ENCODE data around the gene RTCA.

The RTCA gene

GRCh38 chr1:100249155-100249536, 16.9 kb upstream of the RTCA start:
- ATAC-seq: peak; percentile 4; the same call in 2 of the 3 replicates
- TF ChIP-seq PPARA (CRISPR knock-in tag; IDR thresholded peaks at IDR 0.05; ENCODE audit: borderline replicate concordance): no peak
- TF ChIP-seq ARNTL (CRISPR knock-in tag; IDR thresholded peaks at IDR 0.05; ENCODE audit: borderline replicate concordance, low read depth): no peak
- TF ChIP-seq TOX (CRISPR knock-in tag; IDR thresholded peaks at IDR 0.05; ENCODE audit: borderline replicate concordance): no peak
- TF ChIP-seq ZFP30 (CRISPR knock-in tag; IDR thresholded peaks at IDR 0.05): no peak

GRCh38 chr1:100249537-100250257, 16.3 kb upstream of the RTCA start, which contains the start of gene DBT:
Gene DBT (minus strand): TSS chr1:100249834. CDS start chr1:100249820, 14 bp downstream.
- TF ChIP-seq TCF4 (CRISPR knock-in tag; IDR thresholded peaks at IDR 0.05; ENCODE audit: borderline replicate concordance) (peak; percentile 24; the same call in 1 of the 2 replicates), PPARA (CRISPR knock-in tag; IDR thresholded peaks at IDR 0.05; ENCODE audit: borderline replicate concordance) (no peak)
- ATAC-seq: peak; percentile 100

GRCh38 chr1:100250264-100250663, 15.8 kb upstream of the RTCA start:
- TF ChIP-seq TCF4 (CRISPR knock-in tag; IDR thresholded peaks at IDR 0.05; ENCODE audit: borderline replicate concordance) (0 out of 2 replicates have a peak, but pooled peaks have one; percentile 10), PATZ1 (CRISPR knock-in tag; IDR thresholded peaks at IDR 0.05; ENCODE audit: borderline replicate concordance) (no peak)
- ATAC-seq: no peak

- TF ChIP-seq ZNF565 (CRISPR knock-in tag; conservative IDR thresholded peaks at IDR 0.05; ENCODE audit: low read depth): no peak
- TF ChIP-seq ZFP30 (CRISPR knock-in tag; IDR thresholded peaks at IDR 0.05): no peak
- no peak for TF ChIP-seq PPARA (CRISPR knock-in tag; IDR thresholded peaks at IDR 0.05; ENCODE audit: borderline replicate concordance)
- TF ChIP-seq ZFP3 (CRISPR knock-in tag; IDR thresholded peaks at IDR 0.05): no peak
- no peak for TF ChIP-seq TCF4 (CRISPR knock-in tag; IDR thresholded peaks at IDR 0.05; ENCODE audit: borderline replicate concordance)
- no peak for TF ChIP-seq RARB (CRISPR knock-in tag; IDR thresholded peaks at IDR 0.05)
- TF ChIP-seq BACH2 (CRISPR knock-in tag; IDR thresholded peaks at IDR 0.05; ENCODE audit: borderline replicate concordance): no peak
- no peak for TF ChIP-seq CSDC2 (CRISPR knock-in tag; IDR thresholded peaks at IDR 0.05)
- TF ChIP-seq CREB5 (CRISPR knock-in tag; IDR thresholded peaks at IDR 0.05; ENCODE audit: low read depth): no peak
- TF ChIP-seq GLIS3 (CRISPR knock-in tag; IDR thresholded peaks at IDR 0.05): no peak
- no peak for TF ChIP-seq ZNF70 (CRISPR knock-in tag; IDR thresholded peaks at IDR 0.05)
- no peak for TF ChIP-seq SNAI2 (CRISPR knock-in tag; IDR thresholded peaks at IDR 0.05)
- no peak for TF ChIP-seq ARNTL (CRISPR knock-in tag; IDR thresholded peaks at IDR 0.05; ENCODE audit: borderline replicate concordance, low read depth)
- TF ChIP-seq TSHZ2 (CRISPR knock-in tag; IDR thresholded peaks at IDR 0.05): no peak
- no peak for ATAC-seq
These were observed 15.2 kb upstream of the RTCA start for GRCh38 chr1:100250807-100251206.

GRCh38 chr1:100252901-100253300, 13.1 kb upstream of the RTCA start:
- no peak for ATAC-seq
- TF ChIP-seq POU6F1 (CRISPR knock-in tag; IDR thresholded peaks at IDR 0.05; ENCODE audit: borderline replicate concordance, low read depth): no peak
- TF ChIP-seq ZNF70 (CRISPR knock-in tag; IDR thresholded peaks at IDR 0.05): no peak
- no peak for TF ChIP-seq ZNF565 (CRISPR knock-in tag; conservative IDR thresholded peaks at IDR 0.05; ENCODE audit: low read depth)
- no peak for TF ChIP-seq TCF4 (CRISPR knock-in tag; IDR thresholded peaks at IDR 0.05; ENCODE audit: borderline replicate concordance)
- TF ChIP-seq ZFP3 (CRISPR knock-in tag; IDR thresholded peaks at IDR 0.05): no peak
- TF ChIP-seq TOX (CRISPR knock-in tag; IDR thresholded peaks at IDR 0.05; ENCODE audit: borderline replicate concordance): no peak
- no peak for TF ChIP-seq ZFP30 (CRISPR knock-in tag; IDR thresholded peaks at IDR 0.05)
- TF ChIP-seq ZNF8 (CRISPR knock-in tag; IDR thresholded peaks at IDR 0.05): no peak
- no peak for TF ChIP-seq TSHZ2 (CRISPR knock-in tag; IDR thresholded peaks at IDR 0.05)
- TF ChIP-seq RARB (CRISPR knock-in tag; IDR thresholded peaks at IDR 0.05): no peak
- no peak for TF ChIP-seq SNAI2 (CRISPR knock-in tag; IDR thresholded peaks at IDR 0.05)
- no peak for TF ChIP-seq PATZ1 (CRISPR knock-in tag; IDR thresholded peaks at IDR 0.05; ENCODE audit: borderline replicate concordance)
- TF ChIP-seq ARNTL (CRISPR knock-in tag; IDR thresholded peaks at IDR 0.05; ENCODE audit: borderline replicate concordance, low read depth): no peak
- TF ChIP-seq GLIS3 (CRISPR knock-in tag; IDR thresholded peaks at IDR 0.05): no peak
- TF ChIP-seq BACH2 (CRISPR knock-in tag; IDR thresholded peaks at IDR 0.05; ENCODE audit: borderline replicate concordance): no peak

Data from SK-N-SH treated with all-trans-retinoic acid at 6 μM for 48 hours (cell line).